ENCODE data around the gene LIN7C. TPM values are rescaled to one million over a fixed set of nuclear protein-coding genes. Genes with fewer than 3 reads are reported as not detected.

LIN7C gene
- total and polyA plus RNA-seq, 2 of the 8 experiments (the other 6 are each of a cell fraction or from before 2014, with no cell fraction given), result 10.5 to 42.7 TPM

DNA sequence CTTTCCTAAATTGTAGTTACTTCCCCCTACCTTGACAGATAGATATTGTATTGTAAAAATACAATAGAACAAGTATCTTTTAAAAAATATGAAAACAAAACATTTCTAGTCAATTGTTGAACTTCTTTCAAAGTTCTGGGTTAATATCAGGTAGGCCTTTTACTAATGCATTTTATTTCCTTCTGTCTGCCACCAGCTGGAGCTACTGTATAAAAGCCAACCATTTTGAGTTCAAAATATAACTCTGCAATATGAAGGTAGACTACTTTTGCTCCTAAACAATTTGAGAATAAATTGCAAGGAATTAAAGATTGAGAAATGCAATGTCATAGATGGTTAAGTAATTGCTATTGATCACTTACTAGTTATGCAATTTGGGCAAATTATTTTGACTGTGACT is 22.1 kb upstream of the LIN7C start (continued):
- TF ChIP-seq SAP30 (IDR thresholded peaks at IDR 0.05; ENCODE audit: insufficient read depth, insufficient replicate concordance, low read length), result no peak
- no peak for TF ChIP-seq HDAC2 (IDR thresholded peaks at IDR 0.05; ENCODE audit: borderline replicate concordance in 1 of 2, low read depth in 2 of 2, low read length in 2 of 2)
